K562 (cell line): ENCODE measurements around the gene NF1.

ENCODE experiments used
- JUN ChIP-seq, 2 experiments: sonication (generic) in 1 of 2; formaldehyde crosslinking in 1 of 2; IDR thresholded peaks; 2 replicates each; pipeline versions ENCODE4 v1.6.1 to v1.8.0; 2012 to 2022; ENCODE audit warnings: borderline replicate concordance in 2 of 2, mild to moderate bottlenecking in 2 of 2, improper control_type of control experiment in 1 of 2, low read depth in 1 of 2, low read length in 1 of 2, missing genetic modification reagents in 1 of 2
- TF ChIP-seq, protein P1 (sequence below), 3 experiments: IDR thresholded peaks in 2 of 3; conservative IDR thresholded peaks in 1 of 3; 2 replicates each; pipeline ENCODE4 v1.5.1; 2011 to 2012; ENCODE audit warnings: low read length in 3 of 3, mild to moderate bottlenecking in 3 of 3, control low read depth in 2 of 3, improper control_type of control experiment in 1 of 3, inconsistent platforms in 1 of 3, low read depth in 1 of 3, mixed read lengths in 1 of 3, moderate library complexity in 1 of 3; ENCODE audit not compliant: insufficient read depth in 2 of 3

DNA sequence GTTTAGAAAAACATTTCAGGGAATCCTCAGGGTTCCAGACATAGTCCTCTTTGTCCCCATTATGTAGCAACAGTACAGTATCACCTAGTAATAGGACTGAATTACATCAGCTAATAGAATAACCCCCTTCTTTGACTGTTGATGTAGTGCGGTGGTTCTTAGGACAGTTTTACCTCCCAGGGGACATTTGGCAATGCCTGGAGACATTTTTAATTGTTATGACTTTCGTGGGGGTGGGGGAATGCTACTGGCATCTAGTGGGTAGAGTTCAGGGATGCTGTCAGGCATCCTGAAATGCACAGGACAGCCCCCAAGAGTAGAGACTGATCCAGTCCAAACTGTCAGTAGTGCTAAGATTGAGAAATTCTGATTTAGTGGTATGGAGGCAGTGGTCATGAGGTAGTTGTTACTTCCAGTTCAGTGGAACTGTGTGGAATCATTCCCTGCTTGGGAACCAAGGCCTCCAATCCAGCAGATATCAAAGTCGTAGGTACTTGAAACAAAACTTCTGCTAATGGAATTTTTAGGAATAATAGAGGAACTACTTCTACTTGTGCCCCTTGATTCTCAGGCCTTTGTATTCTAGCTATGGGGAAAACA is 20.3 kb downstream of the NF1 start:
- TF ChIP-seq JUN (IDR thresholded peaks at IDR 0.05; ENCODE audit: borderline replicate concordance, low read depth, low read length) (no peak), JUN (CRISPR knock-in tag; IDR thresholded peaks at IDR 0.05; ENCODE audit: borderline replicate concordance) (no peak)
- TF ChIP-seq, protein P1, sequence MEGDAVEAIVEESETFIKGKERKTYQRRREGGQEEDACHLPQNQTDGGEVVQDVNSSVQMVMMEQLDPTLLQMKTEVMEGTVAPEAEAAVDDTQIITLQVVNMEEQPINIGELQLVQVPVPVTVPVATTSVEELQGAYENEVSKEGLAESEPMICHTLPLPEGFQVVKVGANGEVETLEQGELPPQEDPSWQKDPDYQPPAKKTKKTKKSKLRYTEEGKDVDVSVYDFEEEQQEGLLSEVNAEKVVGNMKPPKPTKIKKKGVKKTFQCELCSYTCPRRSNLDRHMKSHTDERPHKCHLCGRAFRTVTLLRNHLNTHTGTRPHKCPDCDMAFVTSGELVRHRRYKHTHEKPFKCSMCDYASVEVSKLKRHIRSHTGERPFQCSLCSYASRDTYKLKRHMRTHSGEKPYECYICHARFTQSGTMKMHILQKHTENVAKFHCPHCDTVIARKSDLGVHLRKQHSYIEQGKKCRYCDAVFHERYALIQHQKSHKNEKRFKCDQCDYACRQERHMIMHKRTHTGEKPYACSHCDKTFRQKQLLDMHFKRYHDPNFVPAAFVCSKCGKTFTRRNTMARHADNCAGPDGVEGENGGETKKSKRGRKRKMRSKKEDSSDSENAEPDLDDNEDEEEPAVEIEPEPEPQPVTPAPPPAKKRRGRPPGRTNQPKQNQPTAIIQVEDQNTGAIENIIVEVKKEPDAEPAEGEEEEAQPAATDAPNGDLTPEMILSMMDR (IDR thresholded peaks at IDR 0.05 in 2 of 3, conservative IDR thresholded peaks at IDR 0.05 in 1 of 3; ENCODE audit: insufficient read depth in 2 of 3, low read depth in 1 of 3, low read length in 3 of 3) = no peak
